HepG2 (cell line): ENCODE measurements around the gene KDR.

Experiments used
- BRCA1 ChIP-seq: sonication (generic); formaldehyde crosslinking; IDR thresholded peaks from 2 replicates; pipeline ENCODE4 v1.4.0; 2020; ENCODE audit warnings: missing genetic modification reagents
- ZFX ChIP-seq: sonication (generic); formaldehyde crosslinking; IDR thresholded peaks from 2 replicates; pipeline ENCODE4 v1.4.0; 2020; ENCODE audit warnings: mild to moderate bottlenecking, low read depth, missing genetic modification reagents, moderate library complexity
- ZNF3 ChIP-seq: IDR thresholded peaks from 2 replicates; pipeline ENCODE4 v1.7.0; 2017; ENCODE audit warnings: inconsistent platforms
- TF ChIP-seq, protein P1 (sequence below): sonication (generic); formaldehyde crosslinking; IDR thresholded peaks from 2 replicates; pipeline ENCODE4 v1.5.0; 2020; ENCODE audit warnings: mild to moderate bottlenecking, missing genetic modification reagents, moderate library complexity

DNA sequence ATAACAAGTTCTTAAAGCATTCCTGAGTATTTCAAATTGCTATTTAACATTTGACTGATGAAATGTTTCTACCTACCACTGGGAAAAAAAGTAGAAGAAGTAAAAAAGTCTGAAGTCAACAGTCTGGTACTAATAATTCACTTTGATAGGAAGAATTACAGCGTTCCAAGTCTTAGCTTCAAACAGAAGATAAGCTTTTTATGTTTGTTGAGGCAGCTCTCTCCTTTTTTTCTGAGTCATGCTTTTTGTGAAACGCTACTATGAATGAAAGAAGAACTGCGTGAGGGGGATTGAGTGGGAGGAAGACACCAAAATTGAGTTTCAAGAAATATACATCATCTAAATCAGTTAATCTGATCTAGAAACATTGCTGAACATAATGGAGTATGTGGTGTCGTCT, 13.0 kb upstream of the KDR start:
- TF ChIP-seq, protein P1, sequence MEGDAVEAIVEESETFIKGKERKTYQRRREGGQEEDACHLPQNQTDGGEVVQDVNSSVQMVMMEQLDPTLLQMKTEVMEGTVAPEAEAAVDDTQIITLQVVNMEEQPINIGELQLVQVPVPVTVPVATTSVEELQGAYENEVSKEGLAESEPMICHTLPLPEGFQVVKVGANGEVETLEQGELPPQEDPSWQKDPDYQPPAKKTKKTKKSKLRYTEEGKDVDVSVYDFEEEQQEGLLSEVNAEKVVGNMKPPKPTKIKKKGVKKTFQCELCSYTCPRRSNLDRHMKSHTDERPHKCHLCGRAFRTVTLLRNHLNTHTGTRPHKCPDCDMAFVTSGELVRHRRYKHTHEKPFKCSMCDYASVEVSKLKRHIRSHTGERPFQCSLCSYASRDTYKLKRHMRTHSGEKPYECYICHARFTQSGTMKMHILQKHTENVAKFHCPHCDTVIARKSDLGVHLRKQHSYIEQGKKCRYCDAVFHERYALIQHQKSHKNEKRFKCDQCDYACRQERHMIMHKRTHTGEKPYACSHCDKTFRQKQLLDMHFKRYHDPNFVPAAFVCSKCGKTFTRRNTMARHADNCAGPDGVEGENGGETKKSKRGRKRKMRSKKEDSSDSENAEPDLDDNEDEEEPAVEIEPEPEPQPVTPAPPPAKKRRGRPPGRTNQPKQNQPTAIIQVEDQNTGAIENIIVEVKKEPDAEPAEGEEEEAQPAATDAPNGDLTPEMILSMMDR (CRISPR knock-in tag), result no peak
- TF ChIP-seq ZNF3 (no peak), BRCA1 (CRISPR knock-in tag) (no peak), ZFX (no peak)
